ENCODE data around the gene NAALADL2. TPM values are rescaled to one million over a fixed set of nuclear protein-coding genes. Genes with fewer than 3 reads are reported as not detected.

NAALADL2 gene
- total RNA-seq, 4 donors from 2014 or later: 3.8 to 20.3 (median 8.6) TPM

DNA sequence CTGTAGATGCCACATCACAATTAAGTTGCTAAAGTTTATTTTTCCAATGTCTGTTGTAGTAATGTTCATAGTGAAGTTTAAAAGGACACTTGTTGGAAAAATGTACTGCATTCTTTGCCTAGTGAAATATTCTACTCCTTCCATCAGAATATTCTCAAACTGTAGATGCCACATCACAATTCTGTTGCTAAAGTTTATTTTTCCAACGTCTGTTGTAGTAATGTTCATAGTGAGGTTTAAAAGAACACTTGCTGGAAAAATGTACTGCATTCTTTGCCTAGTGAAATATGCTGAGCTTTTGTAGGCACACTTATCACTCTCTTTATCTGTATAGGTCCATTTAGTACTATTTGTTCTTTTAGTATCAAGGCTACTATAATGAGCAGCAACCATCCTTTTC is 836.1 kb downstream of the NAALADL2 start:
- 24% methylated on average over 1 of the region's 1 CpG for WGBS
- H3K27ac ChIP-seq (replicated peaks in 1 of 4): no peak overlapping the region
- intact Hi-C loops (cut with DNase I): no loop called here
- TF ChIP-seq, protein P1, sequence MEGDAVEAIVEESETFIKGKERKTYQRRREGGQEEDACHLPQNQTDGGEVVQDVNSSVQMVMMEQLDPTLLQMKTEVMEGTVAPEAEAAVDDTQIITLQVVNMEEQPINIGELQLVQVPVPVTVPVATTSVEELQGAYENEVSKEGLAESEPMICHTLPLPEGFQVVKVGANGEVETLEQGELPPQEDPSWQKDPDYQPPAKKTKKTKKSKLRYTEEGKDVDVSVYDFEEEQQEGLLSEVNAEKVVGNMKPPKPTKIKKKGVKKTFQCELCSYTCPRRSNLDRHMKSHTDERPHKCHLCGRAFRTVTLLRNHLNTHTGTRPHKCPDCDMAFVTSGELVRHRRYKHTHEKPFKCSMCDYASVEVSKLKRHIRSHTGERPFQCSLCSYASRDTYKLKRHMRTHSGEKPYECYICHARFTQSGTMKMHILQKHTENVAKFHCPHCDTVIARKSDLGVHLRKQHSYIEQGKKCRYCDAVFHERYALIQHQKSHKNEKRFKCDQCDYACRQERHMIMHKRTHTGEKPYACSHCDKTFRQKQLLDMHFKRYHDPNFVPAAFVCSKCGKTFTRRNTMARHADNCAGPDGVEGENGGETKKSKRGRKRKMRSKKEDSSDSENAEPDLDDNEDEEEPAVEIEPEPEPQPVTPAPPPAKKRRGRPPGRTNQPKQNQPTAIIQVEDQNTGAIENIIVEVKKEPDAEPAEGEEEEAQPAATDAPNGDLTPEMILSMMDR (IDR thresholded peaks at IDR 0.05): no peak
- TF ChIP-seq POLR2A (IDR thresholded peaks at IDR 0.05; ENCODE audit: low read depth) (no peak), EP300 (IDR thresholded peaks at IDR 0.05) (no peak), POLR2AphosphoS5 (IDR thresholded peaks at IDR 0.05) (no peak)
- no peaks in the 10 kb centered on the region for H3K27me3 ChIP-seq
- H3K4me1 ChIP-seq: no peaks in the 10 kb centered on the region
- DNase-seq (ENCODE audit: extremely low spot score): no peak
- no peak overlapping the region for H3K4me3 ChIP-seq
- H3K36me3 ChIP-seq: no peaks in the 10 kb centered on the region
- no peaks in the 10 kb centered on the region for H3K9me3 ChIP-seq

DNA sequence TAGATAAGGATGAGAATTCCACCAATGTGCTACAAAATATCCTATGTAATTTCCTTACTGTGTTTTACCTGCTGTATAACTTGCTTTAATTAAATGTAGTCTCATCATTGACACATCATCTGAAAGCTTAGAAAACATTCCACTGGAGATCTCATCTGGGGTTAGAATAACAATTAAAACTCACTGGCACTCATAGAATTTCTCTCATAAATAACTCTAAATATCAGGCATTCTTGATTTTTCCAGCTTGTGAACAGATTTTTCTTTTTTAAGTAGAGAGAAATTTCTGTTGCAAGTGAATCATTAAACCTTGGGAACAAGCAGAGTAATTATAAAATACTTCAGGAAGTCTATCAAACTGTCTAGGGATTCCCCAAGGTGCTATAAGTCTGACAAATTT is 843.8 kb downstream of the NAALADL2 start:
- no peaks in the 10 kb centered on the region for H3K36me3 ChIP-seq
- no peaks in the 10 kb centered on the region for H3K27me3 ChIP-seq
- TF ChIP-seq POLR2AphosphoS5 (IDR thresholded peaks at IDR 0.05) (no peak), POLR2A (IDR thresholded peaks at IDR 0.05; ENCODE audit: low read depth) (no peak), EP300 (IDR thresholded peaks at IDR 0.05) (no peak)
- TF ChIP-seq, protein P1 (IDR thresholded peaks at IDR 0.05): no peak
- H3K4me1 ChIP-seq: no peaks in the 10 kb centered on the region
- H3K9me3 ChIP-seq: no peaks in the 10 kb centered on the region
- DNase-seq (ENCODE audit: extremely low spot score): no peak
- H3K27ac ChIP-seq (replicated peaks in 1 of 4): no peak overlapping the region
- intact Hi-C loops (cut with DNase I): no loop called here
- H3K4me3 ChIP-seq: no peak overlapping the region

DNA sequence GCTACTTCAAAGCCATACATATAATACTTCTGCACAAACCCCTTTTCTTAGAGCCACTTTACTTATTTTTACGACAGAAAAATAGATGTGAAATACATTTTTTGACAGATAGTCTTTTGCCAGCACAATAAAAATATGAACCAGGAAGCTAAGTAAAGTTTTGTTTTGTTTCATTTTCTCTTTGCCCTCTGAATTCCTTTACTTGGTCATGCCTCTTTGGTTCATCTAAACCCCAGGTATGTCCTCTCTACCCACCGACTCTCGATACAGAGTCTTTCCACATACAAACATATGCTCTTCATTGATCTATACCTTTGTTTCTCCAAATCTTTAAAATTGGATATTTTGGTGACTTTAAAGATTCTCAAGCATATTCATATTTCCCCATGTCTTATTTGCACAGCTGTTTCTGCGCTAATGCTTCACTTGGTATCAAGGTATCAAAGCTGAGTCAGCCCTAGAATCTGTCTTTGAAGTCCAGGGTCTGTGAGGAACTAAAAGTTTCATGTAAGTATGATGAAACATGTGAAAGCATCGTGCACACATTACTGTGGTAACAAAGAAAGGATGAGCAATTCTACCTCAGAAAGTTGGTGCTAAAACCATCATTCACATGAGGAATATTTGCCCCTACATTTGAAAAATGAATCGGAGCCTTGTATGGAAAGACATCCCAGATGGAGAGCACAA is 845.4 kb downstream of the NAALADL2 start:
- no peak for DNase-seq (ENCODE audit: extremely low spot score)
- H3K36me3 ChIP-seq: no peaks in the 10 kb centered on the region
- 93% methylated on average over 6 of the region's 6 CpGs for WGBS
- intact Hi-C loops (cut with DNase I): no loop called here
- no peaks in the 10 kb centered on the region for H3K4me1 ChIP-seq
- no peak for TF ChIP-seq POLR2A (IDR thresholded peaks at IDR 0.05; ENCODE audit: low read depth)
- H3K27ac ChIP-seq (replicated peaks in 1 of 4): no peak overlapping the region
- no peaks in the 10 kb centered on the region for H3K27me3 ChIP-seq
- no peak overlapping the region for H3K4me3 ChIP-seq
- H3K9me3 ChIP-seq: no peaks in the 10 kb centered on the region

DNA sequence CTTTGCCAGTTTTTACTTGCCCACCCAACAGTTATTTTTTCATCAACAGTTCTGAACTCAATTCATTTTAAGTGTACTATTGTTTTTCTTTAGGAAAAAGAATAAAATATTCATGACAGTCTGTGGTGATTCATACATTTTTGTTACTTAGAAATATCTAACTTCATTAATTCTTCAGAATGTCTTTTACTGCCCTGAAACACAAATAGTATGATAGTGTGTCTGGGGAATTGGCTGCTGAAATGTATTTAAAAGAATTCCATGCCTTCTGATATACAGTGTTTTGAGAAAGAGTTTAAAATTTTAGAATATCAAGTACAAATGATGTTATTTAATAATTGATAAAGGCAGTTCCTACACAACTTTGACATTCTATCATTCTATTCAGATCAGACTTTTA is 854.1 kb downstream of the NAALADL2 start:
- no peak overlapping the region for H3K27ac ChIP-seq (replicated peaks in 1 of 4)
- TF ChIP-seq, protein P1 (IDR thresholded peaks at IDR 0.05): no peak
- no peak for TF ChIP-seq POLR2AphosphoS5 (IDR thresholded peaks at IDR 0.05)
- TF ChIP-seq EP300 (IDR thresholded peaks at IDR 0.05): no peak
- no peak for TF ChIP-seq POLR2A (IDR thresholded peaks at IDR 0.05; ENCODE audit: low read depth)
- no peaks in the 10 kb centered on the region for H3K36me3 ChIP-seq
- no peaks in the 10 kb centered on the region for H3K4me1 ChIP-seq
- intact Hi-C loops (cut with DNase I): no loop called here
- no peaks in the 10 kb centered on the region for H3K27me3 ChIP-seq
- no peak for DNase-seq (ENCODE audit: extremely low spot score)
- H3K9me3 ChIP-seq: no peaks in the 10 kb centered on the region
- H3K4me3 ChIP-seq: no peak overlapping the region

DNA sequence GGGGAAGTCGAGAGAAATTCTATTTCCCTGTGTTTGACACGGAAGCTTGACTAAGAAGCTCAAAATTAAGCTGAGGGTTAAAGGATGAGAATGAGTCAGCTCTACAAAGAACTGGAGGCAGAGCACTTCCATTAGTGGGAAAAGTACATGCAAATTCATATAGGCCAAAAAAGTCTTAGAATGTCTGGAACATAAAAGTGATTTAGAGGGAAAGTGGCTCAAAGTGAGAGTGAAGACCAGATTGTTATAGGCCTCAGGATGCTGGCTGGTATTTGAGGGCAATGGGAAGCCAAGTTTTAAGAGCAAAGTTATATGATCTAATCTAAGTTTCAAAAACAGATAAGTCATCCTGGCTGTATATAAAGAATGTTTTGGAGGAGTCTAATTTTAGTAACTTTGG is 857.3 kb downstream of the NAALADL2 start:
- TF ChIP-seq POLR2AphosphoS5 (IDR thresholded peaks at IDR 0.05) (no peak), POLR2A (IDR thresholded peaks at IDR 0.05; ENCODE audit: low read depth) (no peak), EP300 (IDR thresholded peaks at IDR 0.05) (no peak)
- TF ChIP-seq, protein P1 (IDR thresholded peaks at IDR 0.05): no peak
- H3K36me3 ChIP-seq: no peaks in the 10 kb centered on the region
- no peak overlapping the region for H3K4me3 ChIP-seq
- H3K4me1 ChIP-seq: no peaks in the 10 kb centered on the region
- no peak overlapping the region for H3K27ac ChIP-seq (replicated peaks in 1 of 4)
- 90% methylated on average over 2 of the region's 2 CpGs for WGBS
- no peaks in the 10 kb centered on the region for H3K9me3 ChIP-seq
- DNase-seq (ENCODE audit: extremely low spot score): no peak
- H3K27me3 ChIP-seq: no peaks in the 10 kb centered on the region
- intact Hi-C loops (cut with DNase I): no loop called here
